ENCODE measurements around the gene OR2A5.
"Not testable (repeated sequence)": the region's sequence is repeated elsewhere in the genome, so short reads cannot be mapped to it uniquely, and the experiment has no call there.

Gene OR2A5

GRCh38 chr7:144048648-144049047, at the start of gene OR2A5:
Gene OR2A5, plus strand, starts transcription at chr7:144048948. Its CDS starts 1,454 bp downstream, at chr7:144050402.
- DNase-seq = no peak

GRCh38 chr7:144000020-144000419, 48.7 kb upstream of the OR2A5 start, which contains the start of gene OR6B1:
Gene OR6B1, plus strand, starts transcription at chr7:144000320. Its CDS starts 3,677 bp downstream, at chr7:144003997.
- no peak for DNase-seq

- no peak for DNase-seq
Observed at GRCh38 chr7:144001543-144001942, 47.2 kb upstream of the OR2A5 start.

- no peak for DNase-seq
Observed at GRCh38 chr7:144004703-144005102, 44.0 kb upstream of the OR2A5 start.

- no peak for DNase-seq
Observed at GRCh38 chr7:144006029-144006691, 42.6 kb upstream of the OR2A5 start.

- no peak for DNase-seq
Observed at GRCh38 chr7:144006692-144007042, 42.1 kb upstream of the OR2A5 start.

GRCh38 chr7:144009361-144009760, 39.4 kb upstream of the OR2A5 start:
- DNase-seq = no peak

- DNase-seq = not testable (repeated sequence)
Observed at GRCh38 chr7:144010061-144010460, 38.7 kb upstream of the OR2A5 start.

- not testable (repeated sequence) for DNase-seq
Observed at GRCh38 chr7:144010821-144011220, 37.9 kb upstream of the OR2A5 start.

- no peak for DNase-seq
Observed at GRCh38 chr7:144011458-144012230, 37.1 kb upstream of the OR2A5 start.

GRCh38 chr7:144018065-144018464, 30.7 kb upstream of the OR2A5 start:
- DNase-seq = no peak

- DNase-seq = no peak
Observed at GRCh38 chr7:144019457-144019856, 29.3 kb upstream of the OR2A5 start.

- DNase-seq = no peak
Observed at GRCh38 chr7:144020340-144020739, 28.4 kb upstream of the OR2A5 start.

- no peak for DNase-seq
Observed at GRCh38 chr7:144022169-144022568, 26.6 kb upstream of the OR2A5 start.

- DNase-seq = no peak
Observed at GRCh38 chr7:144023171-144023827, 25.4 kb upstream of the OR2A5 start.

GRCh38 chr7:144024213-144024612, 24.5 kb upstream of the OR2A5 start:
- no peak for DNase-seq

- no peak for DNase-seq
Observed at GRCh38 chr7:144026203-144026883, 22.4 kb upstream of the OR2A5 start.

- no peak for DNase-seq
Observed at GRCh38 chr7:144027070-144027469, 21.7 kb upstream of the OR2A5 start.

GRCh38 chr7:144027974-144028373, 20.8 kb upstream of the OR2A5 start:
- no peak for DNase-seq

- no peak for DNase-seq
Observed at GRCh38 chr7:144028547-144028946, 20.2 kb upstream of the OR2A5 start.

- no peak for DNase-seq
Observed at GRCh38 chr7:144032516-144032915, 16.2 kb upstream of the OR2A5 start.

- DNase-seq = no peak
Observed at GRCh38 chr7:144032985-144033709, 15.6 kb upstream of the OR2A5 start.

- no peak for DNase-seq
Observed at GRCh38 chr7:144035385-144035784, 13.4 kb upstream of the OR2A5 start.
